Adrenal gland (tissue), 12 donors: Measurements from ENCODE around the gene DNAJC10. TPM values are rescaled to one million over a fixed set of nuclear protein-coding genes. Genes with fewer than 3 reads are reported as not detected.
A peak's percentile ranks its signal among the peaks of the same experiment; 100 is the strongest.

Experiments used
- DNase-seq, 7 donors: peaks; one replicate each; pipeline ENCODE4 v3.0.0-alpha.2; 2019 to 2020
- H3K27ac ChIP-seq, 5 donors: fragments of 200-600 bp; sonication (generic) in 4 of 5; 1 replicate in 3 of 5; 2 replicates in 2 of 5; pipeline versions ENCODE4 v1.5.1 to v1.8.0; 2016 to 2020; ENCODE audit warnings: mild to moderate bottlenecking in 1 of 5
- H3K27me3 ChIP-seq: fragments of 200-600 bp; 2 replicates; pipeline ENCODE4 v1.8.0; 2021
- H3K36me3 ChIP-seq, 2 donors: fragments of 200-600 bp; replicated peaks in 1 of 2; 1 replicate in 1 of 2; 2 replicates in 1 of 2; pipeline versions ENCODE4 v1.5.1 to v1.8.0; 2018 to 2022
- H3K4me1 ChIP-seq, 2 donors: fragments of 200-600 bp; replicated peaks in 1 of 2; 1 replicate in 1 of 2; 2 replicates in 1 of 2; pipeline versions ENCODE4 v1.5.1 to v1.8.0; 2018 to 2021
- H3K4me3 ChIP-seq, 4 donors: fragments of 200-600 bp; sonication (generic) in 3 of 4; one replicate each; pipeline ENCODE4 v1.5.1; 2016 to 2018
- H3K9me3 ChIP-seq, 3 donors: fragments of 200-600 bp; sonication (generic) in 1 of 3; replicated peaks in 1 of 3; 1 replicate in 2 of 3; 2 replicates in 1 of 3; pipeline versions ENCODE4 v1.5.1 to v1.8.0; 2016 to 2021
- POLR2A ChIP-seq, 2 donors: fragments of 450-650 bp; IDR thresholded peaks; one replicate each; pipeline ENCODE4 v1.6.1; 2017; ENCODE audit warnings: antibody characterized with exemption in 2 of 2, mild to moderate bottlenecking in 2 of 2, moderate library complexity in 1 of 2
- WGBS, 4 donors: extraction: QIAGEN DNeasy Blood & Tissue Kit in 2 of 4; methylation state at CpG; one replicate each; pipeline versions ENCODE4 v1.1.5 to v1.1.7; 2013 to 2017; 5-methylcytosine and 5-hydroxymethylcytosine counted together
- intact Hi-C, 2 donors: fragments of 100-400 bp; cut with DNase I; formaldehyde crosslinking; loops; one replicate each; pipeline versions ENCODE4 v1.14.1 to v1.15.0; 2022 to 2023
- polyA plus RNA-seq, 3 donors: library from polyadenylated mRNA; stranded (reverse); fragments of 200-250 nt in 2 of 3; fragments of 350-450 nt in 1 of 3; fragmentation: Illumina TruSeq in 1 of 3; extraction: RNeasy Lipid Tissue Mini Kit (QIAGEN cat#74804) in 1 of 3; gene quantifications; one replicate each; pipeline ENCODE4 v1.2.3, GENCODE V29; 2013 to 2014
- total RNA-seq, 9 donors: library from RNA; depleted of rRNA in 4 of 9; stranded (reverse); fragments of >200 nt in 4 of 9; fragments of 120-200 nt in 1 of 9; fragmentation: NEBNext Ultra II Directional in 1 of 9; extraction: Animal tissue kit (Norgen Biotek cat#: 25700) in 1 of 9; gene quantifications; one replicate each; pipeline versions ENCODE4 v1.1.0 to v1.2.4, GENCODE V29; 2013 to 2023
- TF ChIP-seq, protein P1 (sequence below), 6 experiments: fragments of 450-650 bp in 4 of 6; fragments of 200-600 bp in 2 of 6; sonication (generic) in 1 of 6; IDR thresholded peaks; 1 replicate in 5 of 6; 2 replicates in 1 of 6; pipeline versions ENCODE4 v1.5.1 to v1.8.0; 2016 to 2021; ENCODE audit warnings: antibody characterized with exemption in 6 of 6, mild to moderate bottlenecking in 2 of 6, moderate library complexity in 1 of 6
- donor health status: healthy with polysubstance abuse.
- donor health status: Bipolar disorder and iron deficiency.
- donor health status: DM: yes; HTN: yes; CAD: no.
- donor health status: DM: no; HTN: no; CAD: no.
- donor health status: DM: no; HTN: no; CAD: no.
- donor health status: DM: yes; HTN: yes; CAD: no.

The DNAJC10 gene
- total and polyA plus RNA-seq, 12 donors = 16.7 to 88.3 (median 41.1) TPM

DNA sequence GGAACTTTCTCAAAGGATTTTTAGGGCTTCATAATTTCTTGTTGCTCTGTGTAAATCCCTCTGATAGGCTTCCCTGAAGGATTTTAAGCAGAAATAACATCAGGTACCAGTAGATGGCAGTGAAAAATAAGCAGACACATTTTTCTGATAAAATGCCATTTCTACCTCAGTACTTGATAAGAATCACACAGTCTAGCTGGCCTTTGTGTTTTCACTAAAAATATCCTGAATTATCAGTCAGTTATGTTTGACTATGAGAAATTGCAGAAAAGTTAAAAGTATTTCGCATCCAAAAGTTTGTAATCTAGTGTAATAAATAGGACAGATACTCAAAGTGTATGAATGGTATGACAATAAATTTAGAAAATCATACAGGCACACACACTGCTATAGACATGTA lies 68.7 kb downstream of the DNAJC10 start:
- intact Hi-C loops = loop anchor here (5.0 kb wide), 1 partner anchor 193 kb away; no protein-coding TSS in a partner anchor
- H3K4me1 ChIP-seq = no peaks in the 10 kb centered on the region
- H3K27me3 ChIP-seq = no peaks in the 10 kb centered on the region
- no peak for DNase-seq
- WGBS, 4 donors = 31 to 59% (median 43%) methylated on average over 1 of the region's 1 CpG
- no peaks in the 10 kb centered on the region for H3K9me3 ChIP-seq
- TF ChIP-seq POLR2A (IDR thresholded peaks at IDR 0.05) = no peak
- TF ChIP-seq, protein P1, sequence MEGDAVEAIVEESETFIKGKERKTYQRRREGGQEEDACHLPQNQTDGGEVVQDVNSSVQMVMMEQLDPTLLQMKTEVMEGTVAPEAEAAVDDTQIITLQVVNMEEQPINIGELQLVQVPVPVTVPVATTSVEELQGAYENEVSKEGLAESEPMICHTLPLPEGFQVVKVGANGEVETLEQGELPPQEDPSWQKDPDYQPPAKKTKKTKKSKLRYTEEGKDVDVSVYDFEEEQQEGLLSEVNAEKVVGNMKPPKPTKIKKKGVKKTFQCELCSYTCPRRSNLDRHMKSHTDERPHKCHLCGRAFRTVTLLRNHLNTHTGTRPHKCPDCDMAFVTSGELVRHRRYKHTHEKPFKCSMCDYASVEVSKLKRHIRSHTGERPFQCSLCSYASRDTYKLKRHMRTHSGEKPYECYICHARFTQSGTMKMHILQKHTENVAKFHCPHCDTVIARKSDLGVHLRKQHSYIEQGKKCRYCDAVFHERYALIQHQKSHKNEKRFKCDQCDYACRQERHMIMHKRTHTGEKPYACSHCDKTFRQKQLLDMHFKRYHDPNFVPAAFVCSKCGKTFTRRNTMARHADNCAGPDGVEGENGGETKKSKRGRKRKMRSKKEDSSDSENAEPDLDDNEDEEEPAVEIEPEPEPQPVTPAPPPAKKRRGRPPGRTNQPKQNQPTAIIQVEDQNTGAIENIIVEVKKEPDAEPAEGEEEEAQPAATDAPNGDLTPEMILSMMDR (IDR thresholded peaks at IDR 0.05) = peak; percentile 19 to 64 (median 56)
- H3K27ac ChIP-seq = no peak overlapping the region
- H3K4me3 ChIP-seq = no peak overlapping the region
- no peaks in the 10 kb centered on the region for H3K36me3 ChIP-seq

DNA sequence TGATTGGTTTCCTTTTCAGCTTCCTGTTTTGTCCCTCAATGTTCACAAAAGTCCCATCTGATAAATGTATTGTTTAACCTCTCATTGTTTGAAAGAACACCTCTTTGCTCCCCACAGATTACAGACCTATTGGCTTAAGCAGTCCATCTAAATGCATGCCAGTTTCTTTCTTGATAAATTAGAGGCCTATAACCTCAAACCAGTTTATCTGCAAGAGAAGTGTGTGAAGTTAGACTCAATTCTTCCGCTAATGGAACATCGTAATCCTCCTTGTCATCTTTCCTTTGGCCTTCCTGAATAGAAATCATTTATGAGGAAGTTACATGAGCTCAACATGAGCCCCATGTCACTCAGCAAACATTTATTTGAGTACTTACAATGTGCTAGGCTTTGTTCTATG lies 76.4 kb downstream of the DNAJC10 start:
- Histone ChIP-seq H3K4me1 (no peaks in the 10 kb centered on the region), H3K36me3 (no peaks in the 10 kb centered on the region), H3K27ac (no peak overlapping the region), H3K9me3 (no peaks in the 10 kb centered on the region), H3K4me3 (no peak overlapping the region), H3K27me3 (no peaks in the 10 kb centered on the region)
- TF ChIP-seq, protein P1 (IDR thresholded peaks at IDR 0.05) = no peak
- no peak for TF ChIP-seq POLR2A (IDR thresholded peaks at IDR 0.05)
- DNase-seq = no peak
- intact Hi-C loops = no loop called here
- 79 to 87% (median 82%) methylated on average over 2 of the region's 2 CpGs for WGBS, 4 donors

DNA sequence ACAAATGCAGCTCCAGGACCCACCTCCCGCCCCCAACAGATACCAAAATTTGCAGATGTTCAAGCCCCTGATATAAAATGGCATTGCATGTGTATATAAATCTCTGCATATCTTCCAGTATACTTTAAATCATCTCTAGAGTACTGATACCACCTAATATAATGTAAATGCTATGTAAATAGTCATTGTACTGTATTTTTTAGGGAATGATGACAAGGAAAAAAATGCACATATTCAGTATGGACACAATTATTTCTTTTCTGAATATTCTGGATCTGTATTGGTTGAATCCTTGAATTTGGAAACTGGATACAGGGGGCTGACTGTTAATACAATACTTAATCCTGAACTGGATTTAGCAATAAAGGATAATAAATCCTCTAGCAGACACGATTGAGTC lies 82.7 kb downstream of the DNAJC10 start:
- H3K4me3 ChIP-seq = no peak overlapping the region
- H3K36me3 ChIP-seq = no peaks in the 10 kb centered on the region
- H3K4me1 ChIP-seq = no peaks in the 10 kb centered on the region
- no peaks in the 10 kb centered on the region for H3K27me3 ChIP-seq
- 77 to 84% (median 78%) methylated on average over 2 of the region's 2 CpGs for WGBS, 4 donors
- intact Hi-C loops = no loop called here
- H3K27ac ChIP-seq = no peak overlapping the region
- H3K9me3 ChIP-seq = no peaks in the 10 kb centered on the region
- no peak for DNase-seq
- TF ChIP-seq POLR2A (IDR thresholded peaks at IDR 0.05) = no peak
- TF ChIP-seq, protein P1 (IDR thresholded peaks at IDR 0.05) = no peak

DNA sequence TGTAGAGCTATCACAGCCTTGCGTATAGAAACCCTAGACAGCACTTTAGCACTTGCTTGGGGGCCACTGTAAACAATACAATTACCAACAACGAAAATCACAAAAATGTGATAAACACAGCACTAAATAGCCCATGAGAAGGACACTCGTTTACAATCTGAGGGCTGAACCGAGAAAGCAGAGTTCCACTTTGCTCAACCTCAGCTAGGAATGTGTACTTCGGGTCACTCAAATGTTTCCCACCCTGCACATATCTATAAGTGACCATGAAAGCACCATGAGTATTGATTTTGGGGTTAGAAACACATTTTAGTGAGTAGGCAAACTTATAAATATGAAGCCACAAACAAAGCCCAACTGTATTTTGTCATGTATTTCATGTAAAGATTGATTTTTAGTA lies 88.1 kb downstream of the DNAJC10 start:
- Histone ChIP-seq H3K27ac (no peak overlapping the region), H3K27me3 (no peaks in the 10 kb centered on the region), H3K9me3 (no peaks in the 10 kb centered on the region), H3K4me1 (no peaks in the 10 kb centered on the region), H3K36me3 (no peaks in the 10 kb centered on the region), H3K4me3 (no peak overlapping the region)
- DNase-seq = no peak
- intact Hi-C loops = no loop called here
- no peak for TF ChIP-seq POLR2A (IDR thresholded peaks at IDR 0.05)
- TF ChIP-seq, protein P1 (IDR thresholded peaks at IDR 0.05) = no peak
- WGBS, 4 donors = 83 to 91% (median 87%) methylated on average over 5 of the region's 5 CpGs
